ENCODE results near the gene GALE.

GRCh38 chr1:23784846-23785245, 15.7 kb downstream of the GALE start:
- TF ChIP-seq, protein P1, sequence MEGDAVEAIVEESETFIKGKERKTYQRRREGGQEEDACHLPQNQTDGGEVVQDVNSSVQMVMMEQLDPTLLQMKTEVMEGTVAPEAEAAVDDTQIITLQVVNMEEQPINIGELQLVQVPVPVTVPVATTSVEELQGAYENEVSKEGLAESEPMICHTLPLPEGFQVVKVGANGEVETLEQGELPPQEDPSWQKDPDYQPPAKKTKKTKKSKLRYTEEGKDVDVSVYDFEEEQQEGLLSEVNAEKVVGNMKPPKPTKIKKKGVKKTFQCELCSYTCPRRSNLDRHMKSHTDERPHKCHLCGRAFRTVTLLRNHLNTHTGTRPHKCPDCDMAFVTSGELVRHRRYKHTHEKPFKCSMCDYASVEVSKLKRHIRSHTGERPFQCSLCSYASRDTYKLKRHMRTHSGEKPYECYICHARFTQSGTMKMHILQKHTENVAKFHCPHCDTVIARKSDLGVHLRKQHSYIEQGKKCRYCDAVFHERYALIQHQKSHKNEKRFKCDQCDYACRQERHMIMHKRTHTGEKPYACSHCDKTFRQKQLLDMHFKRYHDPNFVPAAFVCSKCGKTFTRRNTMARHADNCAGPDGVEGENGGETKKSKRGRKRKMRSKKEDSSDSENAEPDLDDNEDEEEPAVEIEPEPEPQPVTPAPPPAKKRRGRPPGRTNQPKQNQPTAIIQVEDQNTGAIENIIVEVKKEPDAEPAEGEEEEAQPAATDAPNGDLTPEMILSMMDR (IDR thresholded peaks at IDR 0.05), result no peak
- TF ChIP-seq EP300 (IDR thresholded peaks at IDR 0.05) (no peak), POLR2AphosphoS5 (IDR thresholded peaks at IDR 0.05) (no peak)

All from gastroesophageal sphincter (tissue), 3 donors.